Measurements from ENCODE around the gene MEIS1.

MEIS1 gene

DNA sequence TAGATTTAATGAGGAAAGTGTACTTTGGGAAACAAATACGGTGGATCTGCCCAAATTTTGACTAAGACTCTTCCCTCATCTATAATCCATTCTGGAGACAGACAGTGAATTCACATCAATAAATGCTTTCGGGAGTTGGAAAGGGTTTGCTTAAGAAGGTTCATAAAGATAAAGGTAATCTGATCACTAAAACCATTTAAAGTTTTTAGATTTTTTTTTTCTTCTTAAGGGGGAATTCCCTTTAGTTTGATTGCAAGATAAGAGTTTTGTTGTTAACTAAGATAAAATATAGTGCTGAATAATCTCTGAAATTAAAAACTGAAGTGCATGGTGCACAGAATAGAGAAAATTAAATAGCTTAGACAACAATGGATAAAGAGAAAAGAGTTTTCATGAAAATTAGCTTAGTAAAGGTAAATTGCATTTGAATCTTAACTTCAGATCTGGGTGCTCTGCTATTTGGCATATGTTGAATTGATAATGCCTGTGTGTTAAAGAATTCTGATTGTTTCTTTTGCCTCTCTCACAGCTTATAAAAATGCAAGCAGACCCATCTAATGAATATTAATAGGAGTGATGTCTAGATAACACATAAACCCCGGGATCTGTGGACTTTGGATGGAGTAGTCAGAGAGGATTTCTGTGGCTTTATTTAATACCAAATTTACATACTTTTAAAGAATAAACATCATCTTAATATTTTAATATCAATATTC lies 100.8 kb downstream of the MEIS1 start:
- DNase-seq (ENCODE audit: low spot score) = no peak

DNA sequence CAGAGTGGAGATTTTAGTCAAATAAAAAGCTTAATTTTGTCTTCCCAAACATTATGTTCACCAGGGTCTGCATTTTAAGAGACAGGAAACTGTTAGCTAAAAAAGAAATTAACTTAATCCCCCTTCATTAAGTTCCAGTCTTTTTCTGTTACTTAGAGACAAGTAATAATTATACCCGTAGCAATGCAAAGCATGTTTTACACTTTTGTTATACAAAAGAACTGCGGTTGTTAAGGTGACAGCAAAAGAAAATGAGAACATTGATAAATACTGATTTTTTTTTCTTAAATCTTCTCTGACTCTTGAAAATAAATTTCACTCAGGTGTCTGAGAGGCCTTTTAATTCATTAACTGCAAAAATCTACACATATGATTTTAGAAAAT lies 101.4 kb downstream of the MEIS1 start:
- DNase-seq (ENCODE audit: low spot score) = no peak

- peak; percentile 31 for DNase-seq (ENCODE audit: low spot score)
Measured at GRCh38 chr2:66536997-66537396, 102.1 kb downstream of the MEIS1 start.

DNA sequence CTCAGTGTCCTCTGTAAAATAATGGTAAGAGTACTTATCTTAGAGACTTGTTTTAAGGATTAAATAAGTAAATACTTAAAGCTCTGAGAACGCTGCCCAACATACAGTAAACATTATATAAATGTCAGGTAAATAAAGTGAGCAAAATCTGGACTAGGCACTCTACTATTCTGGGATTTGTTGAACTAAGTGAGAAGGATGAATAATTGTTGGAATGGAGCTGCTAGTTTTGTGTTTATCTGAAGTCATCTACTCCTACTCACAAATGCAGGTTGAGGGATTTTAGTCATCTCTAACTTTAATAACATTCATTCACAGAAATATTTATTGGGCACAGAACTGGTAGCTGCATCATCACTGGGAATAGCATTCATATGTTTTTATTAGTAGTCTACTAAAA lies 103.4 kb downstream of the MEIS1 start:
- no peak for DNase-seq (ENCODE audit: low spot score)

DNA sequence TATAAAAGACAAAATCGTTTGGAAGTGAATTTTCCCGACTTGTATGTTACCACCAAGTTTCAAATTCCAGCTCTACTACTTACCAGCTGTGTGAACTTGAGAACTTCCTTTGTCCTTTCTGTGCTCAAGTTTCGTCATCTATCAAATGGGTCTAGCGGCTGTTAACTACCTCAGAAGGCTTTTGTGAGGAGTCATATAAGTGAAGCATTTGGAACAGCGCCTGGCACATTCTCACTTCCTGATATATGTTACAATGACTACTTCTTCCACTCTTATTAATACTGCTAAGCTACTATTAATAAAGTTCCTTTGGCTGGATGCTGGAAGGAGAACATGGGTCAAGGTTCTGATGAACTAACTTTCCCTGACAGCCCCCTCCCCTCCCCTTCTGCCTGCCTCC lies 104.5 kb downstream of the MEIS1 start:
- DNase-seq (ENCODE audit: low spot score) = no peak

- no peak for DNase-seq (ENCODE audit: low spot score)
Measured at GRCh38 chr2:66541646-66542045, 106.7 kb downstream of the MEIS1 start.

- no peak for DNase-seq (ENCODE audit: low spot score)
Measured at GRCh38 chr2:66543257-66543767, 108.4 kb downstream of the MEIS1 start.

DNA sequence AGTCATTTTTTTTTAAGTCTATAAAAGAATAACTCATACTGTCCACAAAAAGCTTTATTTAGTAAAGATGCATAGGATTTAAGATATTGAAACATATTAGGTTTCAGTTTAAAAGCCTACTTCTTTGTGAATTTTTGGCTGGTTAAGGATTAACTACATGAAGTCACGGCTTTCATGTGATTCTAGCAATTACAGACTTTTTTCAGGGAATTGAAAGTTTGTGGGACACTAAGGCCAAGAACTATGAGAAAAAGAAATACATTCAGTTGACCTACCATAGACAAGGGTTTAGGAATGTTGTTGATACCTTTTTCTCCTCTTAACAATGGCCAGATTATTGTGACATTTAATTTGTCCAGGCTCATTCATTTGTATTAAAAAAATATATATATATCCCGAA lies 109.3 kb downstream of the MEIS1 start:
- DNase-seq (ENCODE audit: low spot score) = no peak

DNA sequence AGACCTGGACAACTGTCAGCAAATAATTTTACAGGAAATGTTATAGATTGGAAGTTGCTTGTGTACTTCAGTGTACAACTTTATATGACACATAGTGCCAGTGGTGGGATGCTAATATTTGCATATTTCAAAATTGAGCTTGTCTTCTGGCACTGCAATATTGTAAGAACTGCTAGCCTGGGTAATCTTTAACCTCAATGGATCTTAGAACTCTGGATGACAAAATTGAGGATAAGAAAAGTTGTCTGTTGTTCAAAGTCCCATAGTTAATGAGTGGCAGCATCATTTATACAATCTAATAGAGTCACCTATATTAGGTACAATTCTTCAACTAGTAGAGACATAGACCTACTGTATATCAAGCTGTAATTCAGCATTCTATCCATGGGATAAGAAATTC lies 110.3 kb downstream of the MEIS1 start:
- no peak for DNase-seq (ENCODE audit: low spot score)

GRCh38 chr2:66547118-66547517 lies 112.2 kb downstream of the MEIS1 start:
- DNase-seq (ENCODE audit: low spot score) = no peak

- no peak for DNase-seq (ENCODE audit: low spot score)
Measured at GRCh38 chr2:66547887-66548286, 113.0 kb downstream of the MEIS1 start.

- no peak for DNase-seq (ENCODE audit: low spot score)
Measured at GRCh38 chr2:66548422-66548821, 113.5 kb downstream of the MEIS1 start.

DNA sequence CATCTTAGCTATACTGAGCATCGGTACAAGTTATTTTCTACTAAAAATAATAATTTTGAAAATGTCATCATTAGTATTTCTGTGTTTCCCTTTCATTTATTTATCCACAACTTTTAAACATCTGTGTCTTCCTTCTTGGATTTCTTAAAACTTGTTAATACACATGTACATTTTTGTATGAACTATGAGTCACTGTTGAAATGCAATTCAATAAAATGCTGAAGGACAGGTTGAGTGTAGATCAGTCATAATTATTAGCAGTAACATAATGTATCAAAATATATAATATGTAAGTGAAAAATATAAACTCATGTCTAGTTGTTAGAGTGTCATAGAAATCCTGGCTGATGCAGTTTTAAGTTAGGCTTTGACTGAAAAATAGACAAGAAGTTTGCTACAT lies 115.9 kb downstream of the MEIS1 start:
- no peak for DNase-seq (ENCODE audit: low spot score)

GRCh38 chr2:66553370-66553769 lies 118.4 kb downstream of the MEIS1 start:
- no peak for DNase-seq (ENCODE audit: low spot score)

DNA sequence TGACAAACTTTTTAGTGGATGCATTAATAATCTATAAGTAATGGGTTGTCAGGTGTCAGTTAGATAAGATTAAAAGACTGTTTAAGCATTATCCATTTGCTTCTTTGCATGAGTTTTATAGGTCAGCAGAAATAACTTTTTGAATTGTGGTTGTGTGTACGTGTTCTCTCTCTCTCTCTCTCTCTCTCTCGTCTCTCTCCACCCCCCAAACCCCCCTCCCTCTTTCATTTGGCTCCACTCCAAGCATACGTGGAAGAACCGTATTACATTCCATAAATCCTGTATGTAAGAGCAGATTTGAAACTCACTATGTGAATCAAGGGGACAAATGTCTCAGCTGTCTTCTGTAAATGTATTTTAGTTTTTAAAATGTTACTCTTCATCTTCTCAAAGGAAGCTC lies 120.2 kb downstream of the MEIS1 start:
- no peak for DNase-seq (ENCODE audit: low spot score)

DNA sequence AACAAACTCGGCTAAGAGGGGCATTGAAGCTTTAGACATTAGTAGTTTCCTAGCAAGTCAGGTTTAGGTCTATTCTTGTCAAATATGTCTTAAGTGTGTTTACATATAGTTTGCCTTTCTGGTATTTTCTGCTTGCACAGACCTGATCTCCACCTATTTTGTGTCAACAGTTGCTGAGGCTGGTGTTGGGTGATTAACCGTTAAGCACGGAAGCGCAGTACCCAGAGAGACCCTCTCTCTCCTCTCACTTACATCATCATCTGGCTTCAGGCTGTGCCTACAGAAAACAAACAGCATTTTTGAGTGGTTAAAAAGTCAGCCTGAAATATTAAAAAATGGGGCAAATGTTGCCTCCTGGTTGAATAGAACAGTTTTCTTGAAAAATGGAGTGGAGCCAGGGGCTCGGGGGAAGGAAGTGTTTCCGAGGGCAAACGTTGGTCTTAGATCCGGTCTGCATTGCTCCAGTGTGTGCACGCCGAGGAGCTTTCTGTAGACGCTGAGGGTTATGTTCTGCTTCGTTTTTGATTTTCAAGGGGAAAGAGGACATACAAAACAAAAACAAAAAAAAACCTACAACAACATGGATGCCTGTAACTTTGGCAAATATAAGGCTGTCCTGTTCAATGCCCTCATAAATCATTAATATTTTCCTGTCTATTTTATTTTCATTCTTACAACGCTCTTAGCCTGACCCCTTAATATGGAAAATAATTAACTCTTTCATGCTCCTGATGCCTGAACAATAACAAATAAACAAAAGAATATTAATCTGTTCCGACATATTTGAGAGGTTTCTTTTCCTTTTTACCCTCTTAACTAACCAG lies 120.8 kb downstream of the MEIS1 start:
- DNase-seq (ENCODE audit: low spot score) = no peak

DNA sequence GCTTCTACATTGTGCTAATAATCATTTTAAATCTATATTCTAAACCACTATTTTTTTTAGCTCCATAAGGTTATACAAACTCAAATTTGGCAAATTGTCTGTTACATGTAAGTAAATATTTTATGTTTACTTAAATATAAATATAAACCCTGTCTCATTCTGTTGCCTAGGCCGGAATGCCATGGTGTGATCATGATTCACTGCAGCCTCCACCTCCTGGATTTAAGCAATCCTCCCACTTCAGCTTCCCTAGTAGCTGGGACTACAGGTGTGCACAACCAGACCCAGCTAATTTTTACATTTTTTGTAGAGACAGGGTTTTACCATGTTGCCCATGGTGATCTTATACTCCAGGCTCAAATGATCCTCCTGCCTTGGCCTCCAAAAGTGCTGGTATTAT lies 124.7 kb downstream of the MEIS1 start:
- no peak for DNase-seq (ENCODE audit: low spot score)

DNA sequence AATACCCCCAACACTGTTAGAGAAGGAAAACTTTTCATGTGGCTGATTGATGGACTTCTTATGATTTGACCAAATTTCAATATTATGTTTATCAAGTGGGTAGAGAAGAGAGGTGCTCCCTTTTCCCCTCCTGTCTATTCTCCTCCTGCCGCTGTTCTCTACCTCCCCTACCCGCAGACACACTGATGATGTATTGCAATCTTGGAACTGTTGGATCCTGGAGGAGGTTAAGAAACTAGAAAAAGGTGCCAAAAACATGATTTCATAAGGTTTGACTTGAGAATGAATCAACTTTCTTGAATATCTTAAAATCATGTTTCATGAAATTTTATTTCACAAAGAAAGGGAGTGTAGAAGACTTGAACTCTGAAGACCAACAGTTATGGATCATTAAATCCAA lies 125.8 kb downstream of the MEIS1 start:
- DNase-seq (ENCODE audit: low spot score) = no peak

DNA sequence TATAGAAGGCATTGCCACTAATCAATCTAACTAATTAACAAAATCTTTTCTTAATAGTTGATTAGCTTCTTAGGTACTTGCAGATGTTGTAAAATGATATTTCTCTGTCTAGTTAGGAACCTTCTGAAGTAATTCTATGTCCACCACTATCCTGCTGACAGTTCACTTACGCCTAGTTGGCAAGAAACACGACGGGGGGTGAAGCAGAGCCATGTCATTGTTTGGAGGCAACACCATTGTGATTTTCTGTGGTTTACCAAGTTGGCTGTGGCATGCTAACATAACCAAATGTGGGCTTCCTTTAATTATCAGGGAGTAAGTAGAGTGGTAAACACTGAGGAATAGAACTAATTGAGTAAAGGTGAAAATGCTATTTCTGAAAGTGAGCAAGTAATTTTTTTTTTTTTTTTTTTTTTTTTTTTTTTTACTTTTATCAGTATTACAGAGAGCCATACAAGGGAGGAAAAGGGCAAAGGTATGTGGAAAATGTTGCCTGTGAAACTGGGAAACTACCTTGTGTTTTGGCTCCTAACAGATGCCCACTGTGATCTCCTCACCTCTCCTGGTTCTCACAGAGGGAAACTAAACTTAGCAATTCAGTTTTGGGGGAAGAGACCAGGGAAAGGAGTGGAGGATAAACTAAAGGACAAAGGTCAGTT lies 126.8 kb downstream of the MEIS1 start:
- DNase-seq (ENCODE audit: low spot score) = no peak

- DNase-seq (ENCODE audit: low spot score) = no peak
Measured at GRCh38 chr2:66562304-66562685, 127.4 kb downstream of the MEIS1 start.

DNA sequence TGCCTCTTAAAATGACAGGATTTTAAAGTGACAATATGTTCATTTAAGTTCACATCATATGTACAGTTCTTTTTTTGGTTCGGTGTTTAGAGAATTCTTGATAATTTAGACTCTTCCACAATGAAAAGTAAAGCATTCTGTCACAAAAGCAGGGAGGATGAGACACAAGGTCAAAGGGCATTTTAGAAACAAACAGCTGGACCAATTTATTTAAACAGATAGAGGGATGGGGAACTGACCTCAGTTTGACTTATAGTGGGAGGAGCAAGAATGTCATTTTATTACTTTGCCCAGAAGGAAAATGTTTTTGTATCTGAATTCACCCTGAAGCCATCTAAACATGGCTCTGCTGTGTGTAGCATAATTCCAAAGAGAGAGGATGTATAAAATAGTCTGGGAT lies 128.5 kb downstream of the MEIS1 start:
- DNase-seq (ENCODE audit: low spot score) = no peak

GRCh38 chr2:66565291-66565690 lies 130.4 kb downstream of the MEIS1 start:
- DNase-seq (ENCODE audit: low spot score) = no peak

Measured in iPS-NIHi11 (cell line).